CD4-positive, alpha-beta T cell (primary cell): ENCODE results near the gene PDE3A. TPM values are rescaled to one million over a fixed set of nuclear protein-coding genes. Genes with fewer than 3 reads are reported as not detected.

Source experiments
- ATAC-seq: fragments of 200-7000 bp; cut with Tn5 transposase; one replicate; pipeline ENCODE4 v1.10.0; 2022; ENCODE audit warnings: mild to moderate bottlenecking; ENCODE audit not compliant: poor library complexity
- CTCF ChIA-PET: fragments of 350-600 bp; sonication (Branson Sonifier 250); formaldehyde crosslinking; loops from one replicate; lab custom pipeline; 2021; ENCODE audit warnings: antibody characterized with exemption, inconsistent platforms; lab: Charles Lee
- POLR2A ChIA-PET: fragments of 350-600 bp; sonication (Branson Sonifier 250); formaldehyde crosslinking; loops from one replicate; lab custom pipeline; 2021; ENCODE audit warnings: antibody characterized with exemption, inconsistent platforms; lab: Charles Lee
- DNase-seq, 14 experiments: peaks; one replicate each; pipeline ENCODE4 v3.0.0-alpha.2; 2013 to 2020; ENCODE audit warnings: mixed read lengths in 2 of 14
- H3K27ac ChIP-seq, 2 donors: one replicate each; pipeline versions ENCODE4 v1.5.1 to v1.7.0; 2013; ENCODE audit warnings: low read length in 2 of 2, low read depth in 1 of 2, mild to moderate bottlenecking in 1 of 2
- H3K27me3 ChIP-seq, 2 experiments: 1 replicate in 1 of 2; 2 replicates in 1 of 2; pipeline versions ENCODE4 v1.6.1 to v1.7.0; 2013; ENCODE audit warnings: low read length in 2 of 2, control low read depth in 1 of 2, mild to moderate bottlenecking in 1 of 2, moderate library complexity in 1 of 2; ENCODE audit not compliant: insufficient read depth in 2 of 2, control insufficient read depth in 1 of 2
- H3K36me3 ChIP-seq: one replicate; pipeline ENCODE4 v1.6.1; 2013; ENCODE audit warnings: low read length, control low read depth; ENCODE audit not compliant: insufficient read depth
- H3K4me1 ChIP-seq: one replicate; pipeline ENCODE4 v1.6.1; 2013; ENCODE audit warnings: low read length, control low read depth; ENCODE audit not compliant: insufficient read depth
- H3K4me3 ChIP-seq: one replicate; pipeline ENCODE4 v1.5.1; 2013; ENCODE audit warnings: mild to moderate bottlenecking, low read length, moderate library complexity
- H3K9me3 ChIP-seq, 2 experiments: 1 replicate in 1 of 2; 2 replicates in 1 of 2; pipeline versions ENCODE4 v1.6.1 to v1.7.0; 2013; ENCODE audit warnings: low read length in 2 of 2, mild to moderate bottlenecking in 2 of 2, control low read depth in 1 of 2, moderate library complexity in 1 of 2; ENCODE audit not compliant: control insufficient read depth in 1 of 2, insufficient read depth in 1 of 2
- H3K27ac Mint-ChIP-seq: one replicate; pipeline ENCODE4 v1.8.0; 2020; ENCODE audit warnings: mixed read lengths
- H3K27me3 Mint-ChIP-seq: one replicate; pipeline ENCODE4 v1.8.0; 2021; ENCODE audit warnings: mixed read lengths
- H3K36me3 Mint-ChIP-seq: one replicate; pipeline ENCODE4 v1.8.0; 2021; ENCODE audit warnings: low read depth, mixed read lengths
- H3K4me1 Mint-ChIP-seq: one replicate; pipeline ENCODE4 v1.8.0; 2021; ENCODE audit warnings: low read depth, mixed read lengths
- H3K4me3 Mint-ChIP-seq: one replicate; pipeline ENCODE4 v1.8.0; 2020; ENCODE audit warnings: mild to moderate bottlenecking, mixed read lengths
- H3K9me3 Mint-ChIP-seq: one replicate; pipeline ENCODE4 v1.8.0; 2020; ENCODE audit warnings: mixed read lengths
- CTCF ChIP-seq: fragments of 200-600 bp; IDR thresholded peaks from one replicate; pipeline ENCODE4 v1.8.0; 2022; ENCODE audit warnings: antibody characterized with exemption, mild to moderate bottlenecking
- intact Hi-C, 2 experiments: fragments of 100-400 bp; cut with DNase I in 1 of 2; cut with micrococcal nuclease in 1 of 2; formaldehyde crosslinking; loops; one replicate each; pipeline versions ENCODE4 v1.15.1 to v1.9.0; 2023 to 2025; cut with DNase I, micrococcal nuclease
- total RNA-seq, 174 experiments: library from RNA in 2 of 174; stranded (reverse) in 2 of 174; gene quantifications; one replicate each; pipeline ENCODE4 v1.2.3 and lab custom pipeline; 2021 to 2026

Gene PDE3A
- total RNA-seq, 2 experiments from 2014 or later = not detected

DNA sequence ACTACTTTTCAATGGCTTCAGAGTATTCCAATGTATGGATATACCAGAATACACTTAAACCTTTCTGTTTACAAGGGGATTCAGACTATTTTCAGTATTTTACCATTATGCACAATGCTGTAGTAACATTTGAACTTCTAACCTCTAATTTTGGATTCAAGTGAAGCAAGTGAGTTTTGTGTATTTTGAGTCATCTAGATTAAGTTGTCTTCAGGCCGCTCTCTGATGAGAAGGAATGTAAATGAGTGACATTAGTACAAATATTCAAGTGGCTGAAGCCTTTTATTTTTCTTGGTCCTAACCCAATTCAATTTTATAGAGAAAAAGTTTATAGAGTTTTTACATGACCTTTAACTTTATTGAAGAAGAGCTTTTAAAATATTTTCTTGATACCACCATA is 125.6 kb downstream of the PDE3A start:
- H3K36me3 Mint-ChIP-seq = no peaks in the 10 kb centered on the region
- Histone ChIP-seq H3K36me3 (no peaks in the 10 kb centered on the region), H3K27ac (no peak overlapping the region), H3K27me3 (no peaks in the 10 kb centered on the region), H3K9me3 (no peaks in the 10 kb centered on the region), H3K4me1 (no peaks in the 10 kb centered on the region), H3K4me3 (no peak overlapping the region)
- ATAC-seq (no peak), DNase-seq (no peak)
- no peak overlapping the region for H3K4me3 Mint-ChIP-seq
- POLR2A ChIA-PET = no interaction called here
- CTCF ChIA-PET = no interaction called here
- H3K27me3 Mint-ChIP-seq = no peaks in the 10 kb centered on the region
- H3K4me1 Mint-ChIP-seq = no peaks in the 10 kb centered on the region
- no peak for TF ChIP-seq CTCF
- no peak overlapping the region for H3K27ac Mint-ChIP-seq
- H3K9me3 Mint-ChIP-seq = peaks cover 3% of the 10 kb centered on the region
- intact Hi-C loops = no loop called here

- POLR2A ChIA-PET = no interaction called here
- CTCF ChIA-PET = no interaction called here
- H3K4me3 Mint-ChIP-seq = no peak overlapping the region
- ATAC-seq (no peak), DNase-seq (no peak)
- Histone ChIP-seq H3K27me3 (no peaks in the 10 kb centered on the region), H3K4me1 (no peaks in the 10 kb centered on the region), H3K27ac (no peak overlapping the region), H3K4me3 (no peak overlapping the region), H3K9me3 (no peaks in the 10 kb centered on the region), H3K36me3 (no peaks in the 10 kb centered on the region)
- H3K36me3 Mint-ChIP-seq = no peaks in the 10 kb centered on the region
- no peaks in the 10 kb centered on the region for H3K4me1 Mint-ChIP-seq
- peaks cover 3% of the 10 kb centered on the region for H3K9me3 Mint-ChIP-seq
- no peaks in the 10 kb centered on the region for H3K27me3 Mint-ChIP-seq
- intact Hi-C loops = no loop called here
- no peak overlapping the region for H3K27ac Mint-ChIP-seq
- TF ChIP-seq CTCF = no peak
These were observed 126.5 kb downstream of the PDE3A start for GRCh38 chr12:20494851-20495250.

DNA sequence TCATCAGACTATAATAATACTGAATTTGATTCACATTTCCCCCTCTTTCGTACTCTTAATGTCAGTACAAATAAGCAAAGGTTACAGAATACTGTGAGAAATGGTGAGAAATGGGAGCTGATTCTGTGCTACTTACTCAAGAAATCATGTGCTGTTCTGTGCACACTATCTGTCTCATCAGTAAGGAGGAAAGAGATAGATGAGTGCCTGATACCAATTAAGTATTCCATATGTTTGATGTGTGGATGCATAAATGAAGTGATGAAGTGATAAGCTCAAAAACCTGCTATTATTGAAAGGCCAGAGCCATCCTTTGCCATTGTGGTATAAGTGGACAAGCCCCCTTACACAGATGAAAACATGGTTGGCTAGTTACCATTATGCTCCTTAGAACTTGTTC is 127.7 kb downstream of the PDE3A start:
- H3K4me3 ChIP-seq = no peak overlapping the region
- no peaks in the 10 kb centered on the region for H3K36me3 ChIP-seq
- no peaks in the 10 kb centered on the region for H3K4me1 ChIP-seq
- Mint-ChIP-seq H3K36me3 (no peaks in the 10 kb centered on the region), H3K27ac (no peak overlapping the region), H3K9me3 (no peaks in the 10 kb centered on the region), H3K4me3 (no peak overlapping the region), H3K4me1 (no peaks in the 10 kb centered on the region), H3K27me3 (no peaks in the 10 kb centered on the region)
- intact Hi-C loops = no loop called here
- TF ChIP-seq CTCF = no peak
- no peaks in the 10 kb centered on the region for H3K9me3 ChIP-seq
- no peak overlapping the region for H3K27ac ChIP-seq
- ATAC-seq = no peak
- H3K27me3 ChIP-seq = no peaks in the 10 kb centered on the region
- ChIA-PET POLR2A (no interaction called here), CTCF (no interaction called here)
- no peak for DNase-seq
